ENCODE results near the gene AICDA.

AICDA gene

DNA sequence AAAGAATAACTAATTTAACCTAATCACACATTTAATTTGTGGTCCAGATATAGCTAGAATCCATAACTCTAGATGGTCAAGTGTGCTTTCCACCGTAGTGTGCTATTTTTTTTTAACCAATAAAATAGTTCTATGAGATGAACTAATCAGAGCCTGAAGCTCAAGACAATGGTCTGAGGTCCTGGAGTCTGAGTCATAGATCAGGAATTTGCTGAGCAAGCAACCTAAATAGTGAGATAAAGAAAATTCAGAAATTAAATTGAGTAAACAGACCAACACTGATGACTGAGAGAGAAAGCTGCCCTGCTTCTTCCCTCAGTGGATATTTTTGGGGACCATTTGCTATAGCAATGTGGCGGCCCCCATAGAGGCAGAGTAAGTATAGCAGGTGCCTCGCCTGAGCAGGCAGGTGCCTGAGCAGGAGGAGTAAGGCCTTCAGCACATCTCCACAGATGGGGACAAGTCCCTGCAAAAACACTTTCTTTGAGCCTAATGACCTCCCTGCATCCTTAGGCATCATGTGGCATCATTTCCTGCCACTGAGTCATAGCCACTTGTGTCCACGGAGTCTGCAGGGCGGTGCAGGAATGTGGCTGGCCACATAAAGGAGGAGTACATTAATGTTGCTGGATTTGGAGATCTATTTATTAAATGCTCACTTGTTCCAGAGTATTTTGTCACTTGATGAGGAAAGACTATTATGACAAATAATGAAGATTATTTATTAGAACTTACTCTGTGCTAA is 58.0 kb downstream of the AICDA start:
- no peak for TF ChIP-seq POLR2A (IDR thresholded peaks at IDR 0.05; ENCODE audit: low read length)
- no peak for TF ChIP-seq GATA1 (IDR thresholded peaks at IDR 0.05; ENCODE audit: low read depth, low read length)
- DNase-seq, result no peak

DNA sequence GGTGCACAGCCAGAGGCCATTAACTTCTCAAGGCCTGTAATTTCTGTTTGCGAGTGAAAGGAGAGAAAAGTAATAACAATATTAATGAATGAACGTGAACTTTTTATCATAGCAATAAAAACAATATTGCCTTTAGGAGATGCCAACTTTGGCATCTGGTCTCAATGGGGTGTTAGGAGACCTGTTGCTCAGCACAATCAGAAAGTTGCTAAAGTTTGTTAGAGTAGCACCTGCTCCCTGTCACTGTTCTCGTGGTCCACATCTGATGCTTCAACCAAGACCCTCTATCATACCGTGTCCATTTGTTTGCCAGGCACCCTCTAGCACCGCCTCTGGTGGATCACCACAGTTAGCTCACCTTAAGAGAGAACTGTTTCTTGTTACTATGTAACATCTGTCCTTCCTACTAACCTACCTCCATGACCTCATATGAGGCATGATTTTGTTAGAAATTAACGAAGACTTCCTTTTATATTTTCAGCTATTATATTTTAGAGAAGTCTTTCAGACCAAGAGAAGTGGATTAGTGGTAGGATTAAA is 59.5 kb downstream of the AICDA start:
- DNase-seq, result no peak
- no peak for TF ChIP-seq POLR2A (IDR thresholded peaks at IDR 0.05; ENCODE audit: low read length)
- no peak for TF ChIP-seq GATA1 (IDR thresholded peaks at IDR 0.05; ENCODE audit: low read depth, low read length)
